Breast epithelium (tissue), 3 donors: ENCODE data around the gene ELOB.

ENCODE experiments used
- CTCF ChIP-seq, 3 donors: fragments of 450-650 bp; IDR thresholded peaks; one replicate each; pipeline ENCODE4 v1.5.1; 2016 to 2017; ENCODE audit warnings: antibody characterized with exemption in 3 of 3, mild to moderate bottlenecking in 3 of 3, moderate library complexity in 3 of 3
- POLR2A ChIP-seq: fragments of 450-650 bp; IDR thresholded peaks from one replicate; pipeline ENCODE4 v1.6.1; 2016; ENCODE audit warnings: antibody characterized with exemption, mild to moderate bottlenecking, moderate library complexity
- POLR2AphosphoS5 ChIP-seq, 3 donors: sonication (generic); formaldehyde crosslinking; IDR thresholded peaks; one replicate each; pipeline ENCODE4 v1.6.1; 2017; ENCODE audit warnings: antibody characterized with exemption in 3 of 3

GRCh38 chr16:2783581-2784357 is 6.7 kb upstream of the ELOB start:
- TF ChIP-seq CTCF (IDR thresholded peaks at IDR 0.05) (no peak), POLR2AphosphoS5 (IDR thresholded peaks at IDR 0.05) (no peak), POLR2A (no peak)
